T-helper 1 cell (primary cell): Measurements from ENCODE around the gene NDUFAF2.

Experiments
- DNase-seq, 5 donors: peaks; one replicate each; pipeline ENCODE4 v3.0.0-alpha.2; 2012 to 2020

Gene NDUFAF2

DNA sequence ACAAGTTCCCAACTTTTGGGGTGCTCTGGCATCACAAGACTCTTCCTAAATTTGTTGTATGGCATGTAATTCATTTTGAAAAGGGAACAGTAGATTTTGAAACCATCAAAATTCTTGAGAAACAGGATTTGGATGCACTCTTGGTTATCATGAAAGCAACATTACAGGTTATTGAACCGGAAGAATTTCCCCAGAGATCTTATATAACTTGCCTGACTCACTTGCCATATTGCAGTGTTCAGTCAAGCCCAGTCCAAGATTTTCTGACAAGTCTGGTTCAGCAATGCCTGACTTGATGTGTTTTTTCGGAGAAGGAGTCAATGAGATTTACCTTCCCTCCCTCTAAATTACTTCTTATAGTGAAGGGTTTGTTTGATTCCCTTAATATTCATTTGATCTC lies 185.3 kb downstream of the NDUFAF2 start:
- no peak for DNase-seq

DNA sequence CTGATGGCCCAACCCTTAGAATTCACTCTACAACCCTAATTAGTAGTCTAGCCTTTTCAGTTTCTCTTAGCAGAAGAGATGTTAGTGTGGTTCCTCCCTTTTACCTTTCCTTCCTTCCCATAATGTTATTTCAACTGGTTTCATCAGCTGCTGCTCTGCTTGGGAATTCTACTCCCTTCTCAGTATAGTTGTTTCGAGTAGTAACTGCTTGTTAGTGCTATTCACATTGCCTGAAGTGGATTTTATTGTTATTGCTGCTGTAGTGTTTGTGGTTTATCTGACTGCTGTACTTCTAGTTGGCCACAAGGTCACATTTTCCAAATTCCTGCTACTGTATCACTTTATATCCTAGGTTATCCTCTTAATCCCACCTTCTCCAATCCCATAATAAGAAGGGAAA lies 187.6 kb downstream of the NDUFAF2 start:
- DNase-seq, result no peak

DNA sequence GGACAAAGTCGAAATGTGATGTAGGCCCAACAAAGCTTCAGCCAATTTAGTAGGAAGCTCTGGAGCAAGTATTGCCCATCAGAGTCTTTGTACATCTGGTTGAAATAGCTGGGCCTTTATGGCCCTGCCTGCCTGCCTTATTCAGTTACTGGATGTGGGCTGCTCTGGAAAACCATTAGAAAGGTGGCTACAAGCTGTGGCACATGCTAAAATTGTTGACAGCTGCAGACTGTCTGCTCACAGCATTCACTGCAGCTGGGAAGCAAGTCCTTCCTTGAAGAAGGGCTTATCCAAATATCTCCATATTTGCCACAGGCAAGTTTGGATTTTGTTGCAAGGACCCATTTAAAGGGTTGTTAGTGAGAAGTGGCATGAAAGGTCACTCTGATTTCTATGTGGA lies 192.8 kb downstream of the NDUFAF2 start:
- DNase-seq, result no peak

DNA sequence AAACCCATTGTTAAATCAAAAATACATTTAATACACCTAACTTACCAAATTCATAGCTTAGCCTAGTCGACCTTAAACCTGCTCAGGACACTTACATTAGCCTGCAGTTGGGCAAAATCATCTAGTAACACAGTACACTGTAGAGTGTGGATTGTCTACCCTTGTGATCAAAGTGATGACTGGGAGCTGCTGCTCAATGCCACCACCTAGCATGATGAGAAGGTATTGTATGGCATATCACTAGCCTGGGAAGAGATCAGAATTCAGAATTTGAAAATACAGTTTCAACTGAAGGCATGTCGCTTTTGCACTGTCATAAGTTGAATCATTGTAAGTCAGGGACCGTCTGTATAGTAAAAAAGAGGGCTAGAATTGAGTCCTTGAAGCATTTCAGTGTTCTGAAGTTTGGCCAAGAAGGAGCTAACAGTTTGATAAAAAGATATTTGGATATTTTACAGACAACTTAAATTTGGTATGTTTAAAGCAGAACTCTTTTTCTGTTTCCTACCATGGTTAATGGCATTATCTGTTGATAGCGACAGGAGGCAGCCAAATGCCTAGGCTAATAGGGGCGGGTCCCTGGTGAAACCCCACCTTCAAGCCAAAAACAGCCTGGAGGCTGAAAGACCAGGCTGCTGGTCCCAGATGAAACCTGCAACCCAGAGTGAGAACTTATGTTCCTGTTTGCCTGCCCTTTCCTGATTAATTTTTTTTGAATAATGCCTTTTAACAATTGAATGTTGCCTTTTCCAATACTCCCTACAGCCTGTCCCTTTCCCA lies 194.3 kb downstream of the NDUFAF2 start:
- no peak for DNase-seq

DNA sequence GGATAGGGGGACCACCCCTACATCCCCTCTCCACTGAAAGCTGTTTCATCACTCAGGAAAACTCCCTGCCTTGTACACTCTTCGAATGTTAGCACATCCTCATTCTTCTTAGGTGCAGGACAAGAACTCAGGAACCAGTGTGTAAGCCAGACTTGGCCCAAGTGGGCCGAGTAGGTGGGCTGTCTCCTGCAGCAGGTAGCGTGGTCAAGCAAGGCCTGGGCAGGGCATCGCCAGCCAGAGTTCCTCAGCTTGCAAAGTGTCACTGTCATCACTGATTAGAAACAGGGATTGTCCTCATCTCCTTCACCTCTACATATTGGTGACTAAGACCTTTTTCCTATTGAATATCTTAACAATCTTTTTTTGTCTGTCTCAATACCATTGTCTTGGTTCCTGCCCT lies 194.9 kb downstream of the NDUFAF2 start:
- DNase-seq, result no peak

DNA sequence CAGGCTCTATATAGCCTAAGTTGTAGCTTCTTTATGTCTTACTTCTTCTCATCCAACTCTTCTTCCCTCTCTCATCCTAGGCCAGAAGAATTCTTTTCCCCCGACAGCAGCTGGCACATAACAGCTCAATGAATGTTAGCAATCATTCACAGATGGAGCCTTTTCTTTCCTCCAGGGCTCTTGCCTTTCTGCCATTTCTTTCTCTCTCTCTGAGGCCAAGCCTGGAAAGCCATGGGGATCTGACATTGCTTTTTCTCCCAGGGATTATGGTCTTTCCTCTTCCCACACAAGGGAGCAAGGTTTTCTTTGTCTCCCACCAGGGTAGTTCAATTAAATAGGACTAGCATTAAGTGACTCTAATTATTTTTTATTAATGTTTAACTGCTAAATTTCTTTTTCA lies 196.8 kb downstream of the NDUFAF2 start:
- DNase-seq, result no peak

DNA sequence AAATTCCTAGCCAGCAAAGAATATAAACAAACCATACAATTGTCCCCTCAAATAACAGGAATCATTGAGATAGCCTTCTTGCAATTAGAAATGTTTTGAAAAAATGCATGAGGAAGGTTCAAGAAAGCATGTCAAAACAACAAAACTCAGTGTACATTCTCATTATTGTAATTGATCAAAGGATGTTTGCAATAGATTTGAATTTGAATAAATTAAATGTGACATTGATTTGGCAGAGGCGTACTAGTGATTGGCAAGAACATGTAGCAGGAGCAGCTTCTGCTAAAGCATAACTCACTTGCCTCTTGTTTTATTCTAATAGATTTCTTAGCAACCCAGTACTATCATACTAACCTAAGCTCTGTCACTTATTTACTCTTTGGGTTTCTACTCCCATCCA lies 197.4 kb downstream of the NDUFAF2 start:
- no peak for DNase-seq

DNA sequence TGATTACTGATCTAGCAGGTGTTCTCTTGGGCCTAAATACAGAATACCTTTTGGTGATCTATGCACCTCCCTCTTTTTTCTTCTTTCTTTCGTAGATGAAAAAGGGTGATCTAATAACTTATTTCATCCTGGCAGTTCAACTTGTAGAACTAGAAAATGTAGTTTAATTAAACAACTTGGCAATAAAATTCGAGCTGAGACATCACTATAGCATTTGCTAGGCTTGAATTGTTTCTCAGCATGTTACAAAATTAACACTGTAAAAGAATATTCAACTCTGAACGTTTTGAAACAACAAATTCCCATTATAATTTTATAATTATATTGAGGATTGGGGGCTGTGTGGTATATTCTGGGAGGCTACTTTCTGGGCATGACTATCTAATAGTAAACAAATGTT lies 197.8 kb downstream of the NDUFAF2 start:
- no peak for DNase-seq

DNA sequence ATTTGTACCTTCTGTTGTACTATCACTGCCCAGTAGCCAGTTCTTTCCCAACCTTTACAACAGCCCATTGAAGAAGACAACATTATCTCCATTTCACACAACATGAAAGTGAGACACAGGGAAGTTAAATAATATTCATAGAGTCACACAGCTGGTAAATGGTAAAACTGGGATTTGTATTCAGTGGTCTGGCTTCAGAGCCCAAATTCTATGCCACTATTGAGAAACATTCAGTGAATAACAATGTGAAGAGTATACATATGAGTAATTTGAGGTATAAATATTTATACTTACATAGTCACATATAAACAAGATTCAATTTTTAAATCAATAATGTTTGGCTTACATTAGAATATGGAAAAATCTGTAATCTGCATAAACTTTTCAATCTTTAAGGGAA lies 203.5 kb downstream of the NDUFAF2 start:
- DNase-seq, result no peak

DNA sequence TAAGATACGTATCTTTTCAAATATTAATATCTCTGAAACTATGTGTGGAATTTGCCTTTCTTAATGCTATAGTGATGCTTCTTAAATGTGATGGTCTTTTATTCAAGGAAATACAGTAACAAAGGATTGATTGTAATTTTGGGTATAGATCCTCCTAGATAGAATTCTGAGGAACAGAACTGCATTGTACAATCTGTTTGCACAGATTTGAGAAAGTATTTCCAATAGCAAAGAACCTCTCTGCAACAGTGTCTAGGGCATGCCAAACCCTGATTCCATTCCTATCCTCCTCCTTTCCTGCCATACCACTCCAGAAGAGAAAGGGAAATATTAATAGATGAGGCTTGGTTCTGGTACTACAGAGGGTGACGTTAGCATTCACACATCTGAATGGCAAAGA lies 206.9 kb downstream of the NDUFAF2 start:
- DNase-seq, result no peak

DNA sequence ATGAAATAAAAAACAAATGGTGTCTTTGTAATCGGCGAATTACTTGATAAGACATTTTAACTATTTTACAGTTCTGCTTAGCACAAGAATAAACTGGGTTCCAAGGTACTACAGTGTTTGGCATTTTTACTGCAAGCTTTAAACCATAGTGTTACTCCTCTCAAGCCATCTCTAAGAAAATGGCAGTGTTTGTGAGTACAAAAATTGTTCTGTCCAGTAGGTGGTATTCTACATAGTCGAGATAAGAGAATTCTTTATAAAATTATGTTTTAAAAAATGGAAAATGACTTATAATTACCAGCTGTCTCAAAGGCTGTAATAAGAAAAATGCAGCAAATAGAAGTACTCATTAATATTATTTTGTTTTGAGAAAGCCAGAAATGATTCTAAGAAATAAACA lies 214.1 kb downstream of the NDUFAF2 start:
- no peak for DNase-seq

DNA sequence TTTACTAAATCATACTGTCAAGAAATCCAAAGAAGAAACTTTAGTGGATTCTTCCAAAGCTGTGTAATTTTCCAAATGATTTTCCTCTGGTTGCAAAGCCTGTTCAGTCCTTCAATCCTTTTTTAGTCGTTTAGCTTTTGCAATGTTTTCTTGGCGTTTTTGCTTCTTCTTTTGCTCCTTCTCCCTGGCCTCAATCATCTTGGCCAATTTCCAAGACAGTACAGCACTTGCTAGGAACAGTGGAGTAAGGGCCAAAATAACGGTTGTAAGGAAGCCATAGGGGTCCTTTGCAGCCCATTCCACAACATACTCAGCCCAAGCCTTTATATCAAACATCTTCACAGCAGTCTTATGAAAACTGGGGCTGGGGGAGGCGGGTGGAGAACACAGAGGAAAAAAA lies 214.8 kb downstream of the NDUFAF2 start:
- no peak for DNase-seq

DNA sequence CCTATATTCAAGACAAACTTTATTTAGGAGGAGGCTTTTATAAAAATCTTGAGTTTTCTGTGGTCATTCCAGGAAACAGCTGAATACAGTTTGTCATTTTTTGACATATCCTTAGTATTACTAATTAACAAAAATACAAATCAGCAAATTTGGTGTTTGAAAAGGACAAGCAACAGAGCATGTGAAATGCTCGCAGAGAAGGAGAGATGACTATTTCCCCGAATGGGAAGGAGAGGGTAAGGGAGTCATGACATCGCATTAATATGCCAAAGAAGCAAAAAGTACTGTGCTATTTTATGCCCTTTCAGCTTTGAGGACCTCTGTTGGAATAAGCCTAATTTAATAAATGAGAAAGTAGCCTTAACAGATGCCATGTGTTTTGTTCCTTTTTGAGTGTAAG lies 215.5 kb downstream of the NDUFAF2 start:
- no peak for DNase-seq

DNA sequence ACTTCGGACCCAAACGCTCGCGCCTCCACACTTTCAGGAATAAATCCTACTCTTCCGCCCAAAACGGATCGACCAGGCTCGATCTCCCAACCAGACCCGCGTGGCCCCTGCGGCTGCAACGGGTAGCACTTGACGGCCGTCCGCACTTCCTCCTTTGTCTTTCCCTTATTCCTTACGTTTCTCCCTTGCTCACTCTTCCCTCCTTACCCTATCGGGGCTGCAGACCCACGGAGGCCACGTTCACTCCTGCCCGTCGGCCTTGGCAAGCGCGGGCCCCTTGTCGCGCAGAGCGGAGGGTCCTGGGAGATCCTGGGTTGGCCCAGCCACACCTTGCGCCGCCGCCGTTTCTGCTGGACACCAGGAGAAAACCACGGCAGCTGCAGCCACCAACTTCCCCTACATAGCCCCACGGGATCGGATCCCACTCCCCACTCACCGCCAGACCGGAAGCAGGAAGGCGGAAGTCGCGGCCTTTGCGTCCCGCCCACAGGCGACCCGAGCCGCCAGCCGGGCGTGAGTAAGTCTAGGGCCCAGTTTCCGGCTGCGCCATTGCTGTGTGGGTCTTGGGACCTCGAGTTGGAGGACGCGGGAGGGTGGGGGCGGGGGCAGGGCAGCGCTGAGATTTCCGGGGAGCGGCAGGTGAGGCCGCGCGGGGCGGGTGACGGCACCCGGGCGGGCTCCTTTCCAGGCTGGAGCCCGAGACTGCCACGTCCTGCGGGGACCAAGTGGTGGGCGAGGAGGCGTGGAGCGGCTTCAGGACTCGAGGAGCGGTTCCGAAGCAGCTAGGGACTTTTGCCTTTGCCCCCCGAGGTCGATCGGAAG lies 217.2 kb downstream of the NDUFAF2 start, which contains the start of gene SMIM15:
Gene SMIM15, minus strand, starts transcription at position 459 of the 822 bp plus-strand sequence. CDS start 2,297 bp downstream, outside the sequence.
- DNase-seq, result peak; percentile 49 to 89 (median 64)

DNA sequence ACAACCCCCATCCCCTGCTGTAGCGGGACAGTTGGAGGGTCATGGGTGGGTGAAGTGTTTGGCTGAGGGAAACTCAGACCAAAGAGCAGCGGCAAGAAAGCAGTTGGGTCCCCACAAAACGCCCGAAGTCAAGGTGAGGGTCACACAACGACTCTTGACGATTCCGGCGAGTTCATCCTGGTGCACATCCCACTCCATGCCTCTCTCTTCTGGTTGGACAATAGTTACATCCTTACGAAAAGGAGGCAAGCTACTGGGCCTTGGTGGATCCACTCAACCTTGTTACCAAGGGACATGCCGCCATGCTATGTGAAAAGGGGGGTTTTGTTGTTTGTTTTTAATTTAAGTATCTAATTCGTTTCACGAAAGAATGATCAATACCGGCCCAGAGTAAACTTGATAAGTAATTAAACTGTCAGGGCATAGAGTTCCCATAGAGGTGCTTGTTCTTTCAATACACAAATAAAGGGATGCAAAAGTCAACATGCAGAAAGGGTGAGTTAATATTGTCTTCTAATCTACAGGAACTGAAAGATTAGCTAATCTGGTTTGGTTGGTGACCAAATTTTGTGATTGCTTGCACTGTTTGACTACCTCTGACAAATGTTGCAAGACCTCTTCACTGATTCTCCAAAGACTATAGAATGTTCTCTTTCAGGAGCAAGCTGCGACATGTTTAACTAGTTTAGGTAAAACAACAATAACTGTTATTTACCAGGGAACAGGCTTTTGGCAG lies 218.0 kb downstream of the NDUFAF2 start:
- peak in 1 of 5 donors; percentile 4 for DNase-seq

DNA sequence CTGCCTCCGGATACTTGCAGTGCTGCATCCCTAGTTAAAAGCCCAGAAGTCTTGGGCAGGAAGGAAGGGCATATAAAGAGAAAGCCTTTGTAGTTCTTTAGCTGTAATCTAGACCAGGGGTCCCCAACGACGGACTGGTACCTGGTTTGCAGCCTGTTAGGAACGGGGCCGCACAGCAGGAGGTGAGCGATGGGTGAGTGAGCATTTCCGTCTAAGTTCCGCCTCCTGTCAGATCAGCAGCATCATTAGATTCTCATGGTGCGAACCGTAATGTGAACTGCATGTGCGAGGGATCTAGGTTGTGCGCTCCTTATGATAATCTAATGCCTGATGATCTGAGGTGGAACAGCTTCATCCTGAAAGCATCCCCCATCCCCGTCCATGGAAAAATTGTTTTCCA lies 218.9 kb downstream of the NDUFAF2 start:
- DNase-seq, result no peak

DNA sequence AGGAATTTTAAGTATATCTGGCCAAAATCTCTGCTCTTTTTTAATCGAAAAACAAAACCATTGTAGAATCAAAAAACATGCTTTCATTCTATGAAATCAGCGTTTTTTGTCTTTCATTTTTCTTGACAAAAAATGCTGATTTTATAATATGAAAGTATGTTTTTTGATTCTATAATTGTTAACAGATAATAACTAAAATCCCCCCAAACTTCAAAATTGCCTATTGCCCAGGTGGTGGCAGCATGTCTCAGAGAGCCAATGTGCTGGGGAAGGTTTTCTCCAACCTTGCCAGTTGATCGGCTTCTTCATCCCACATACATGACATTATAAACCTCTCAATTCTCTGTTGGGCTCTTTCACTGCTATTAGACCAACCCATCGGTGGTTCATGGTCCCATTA lies 222.4 kb downstream of the NDUFAF2 start:
- no peak for DNase-seq

DNA sequence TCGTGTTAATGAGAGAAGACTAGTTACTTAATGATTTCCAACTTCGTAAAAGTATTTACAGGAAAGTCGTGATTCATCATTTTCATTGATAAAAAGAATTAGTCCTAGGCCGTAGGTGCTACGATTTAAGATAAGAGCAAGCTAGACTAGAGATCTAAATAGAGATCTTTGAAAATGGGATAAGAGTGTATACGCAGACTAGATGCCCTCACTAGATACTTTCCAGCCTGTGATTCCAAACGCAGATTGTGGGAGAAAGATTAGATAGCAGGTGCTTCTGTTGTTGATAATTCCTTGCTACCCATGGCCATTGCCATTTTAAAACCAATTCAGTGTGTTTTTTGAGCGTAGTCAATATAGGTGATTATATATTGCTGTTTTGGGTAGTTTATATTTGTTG lies 223.9 kb downstream of the NDUFAF2 start:
- DNase-seq, result no peak

DNA sequence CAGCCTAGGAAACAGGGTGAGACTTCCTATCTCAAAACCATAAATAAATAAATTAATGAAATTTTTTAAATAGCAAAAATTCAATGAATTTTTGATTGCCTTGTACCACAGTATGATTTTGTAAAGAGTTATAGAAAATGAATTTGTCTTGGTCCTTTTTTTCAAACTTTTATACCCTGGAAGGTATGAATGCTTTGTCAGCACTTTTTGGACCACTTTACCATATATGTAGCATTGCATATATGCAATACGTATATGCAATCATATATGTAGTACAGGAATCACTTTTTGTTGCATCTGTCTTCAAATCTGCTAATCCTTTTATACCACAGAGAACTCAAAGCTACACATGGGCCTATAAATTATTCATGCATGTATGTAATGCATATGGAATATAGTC lies 226.5 kb downstream of the NDUFAF2 start:
- DNase-seq, result no peak

DNA sequence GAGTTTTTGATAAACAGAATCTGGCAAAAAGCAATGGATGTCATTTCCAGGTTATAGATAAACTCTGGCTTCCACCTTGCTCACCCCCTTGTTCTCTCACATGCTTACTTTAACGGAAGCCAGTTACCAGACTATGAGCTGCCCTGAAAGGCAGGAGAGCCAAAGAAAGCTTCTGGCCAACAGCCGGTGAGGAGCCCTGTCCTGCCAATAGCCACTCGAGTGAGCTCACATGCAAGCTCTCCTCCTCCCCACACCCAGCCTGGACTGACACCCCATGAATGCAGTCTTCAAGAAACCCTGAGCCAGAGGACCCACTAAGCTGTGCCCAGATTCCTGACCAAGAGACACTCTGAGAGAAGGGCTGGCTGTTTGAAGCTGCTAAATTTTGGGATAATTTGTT lies 231.6 kb downstream of the NDUFAF2 start:
- DNase-seq, result no peak

DNA sequence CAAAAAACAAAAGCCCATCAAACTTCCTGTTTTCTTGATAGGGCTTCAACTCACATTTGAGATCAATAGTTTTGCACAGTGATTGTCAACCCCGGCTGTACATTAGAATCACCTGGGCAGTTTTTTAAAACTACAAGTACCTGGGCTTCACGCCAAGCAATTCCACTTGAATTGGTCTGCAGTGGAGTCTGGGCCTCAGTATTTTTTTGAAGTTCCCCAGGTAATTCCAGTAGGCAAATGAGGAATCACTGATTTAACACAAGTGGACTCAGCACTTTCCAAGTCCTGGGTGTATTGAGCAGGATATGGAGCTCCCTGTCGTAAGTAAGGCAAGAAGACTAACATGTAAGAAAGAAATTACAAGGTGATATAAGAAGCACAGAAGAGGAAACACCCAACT lies 232.1 kb downstream of the NDUFAF2 start:
- no peak for DNase-seq

DNA sequence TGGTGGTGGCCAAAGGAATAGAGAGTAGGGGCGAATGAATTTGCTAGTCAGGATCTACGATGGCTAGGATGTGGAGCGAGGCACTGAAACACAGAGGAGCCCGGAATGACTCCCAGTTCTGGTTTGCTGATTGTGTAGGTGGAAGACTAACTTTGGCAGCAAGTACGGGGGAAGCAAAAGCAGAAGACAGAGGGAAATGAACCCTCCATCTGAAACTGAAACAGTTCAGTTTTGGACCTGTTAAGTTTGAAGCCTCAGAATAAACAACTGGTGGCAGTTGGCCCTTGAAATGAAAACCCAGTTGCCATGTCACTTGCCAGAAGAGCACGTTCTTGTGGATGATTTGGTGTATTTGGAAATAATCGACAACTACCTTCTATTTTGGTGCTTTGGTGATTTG lies 232.7 kb downstream of the NDUFAF2 start:
- DNase-seq, result no peak

DNA sequence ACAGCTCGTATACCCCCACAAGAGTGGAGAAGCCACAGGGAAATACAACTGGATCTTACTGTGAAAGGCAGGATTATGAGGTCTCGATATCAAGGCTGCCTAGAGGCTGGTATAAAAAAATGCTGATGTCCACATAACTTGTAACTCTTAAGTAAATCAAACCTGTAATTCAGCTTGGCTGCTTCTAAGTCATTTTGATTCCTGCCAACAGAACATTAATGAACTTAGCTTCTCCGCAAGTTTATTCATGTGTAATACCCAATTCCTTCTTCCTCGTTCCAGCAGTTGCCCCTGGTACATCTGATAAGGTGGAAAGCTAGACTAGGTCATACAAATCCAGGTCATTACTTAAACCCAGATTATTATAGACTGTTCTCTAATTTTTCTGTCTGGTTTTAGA lies 233.7 kb downstream of the NDUFAF2 start:
- DNase-seq, result no peak

DNA sequence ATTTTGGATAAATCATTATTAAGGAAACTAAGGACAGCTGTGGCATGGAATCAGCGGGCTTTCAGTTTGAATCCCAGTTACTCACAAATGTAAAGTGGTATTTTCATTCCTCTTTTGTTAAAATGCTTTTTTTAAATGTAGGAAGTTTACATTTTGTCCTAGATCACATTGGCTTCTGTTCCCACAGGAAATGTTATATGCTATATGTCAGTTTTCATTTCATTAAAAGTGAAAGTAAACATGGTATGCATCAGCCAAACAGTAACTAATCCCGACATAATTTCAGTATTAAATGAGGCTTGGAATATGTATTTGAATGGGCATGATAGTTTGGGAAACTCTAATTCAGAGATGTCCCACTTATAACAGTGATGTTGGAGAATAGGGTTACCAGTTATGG lies 235.9 kb downstream of the NDUFAF2 start:
- DNase-seq, result no peak
